A204.1 (cell line): Measurements from ENCODE around the gene PSD4.

Experiments used
- FAIRE-seq: peaks from 2 replicates; lab custom pipeline; 2012; peaks lifted over from hg19 to GRCh38; lab: Jason Lieb, UNC

The PSD4 gene

DNA sequence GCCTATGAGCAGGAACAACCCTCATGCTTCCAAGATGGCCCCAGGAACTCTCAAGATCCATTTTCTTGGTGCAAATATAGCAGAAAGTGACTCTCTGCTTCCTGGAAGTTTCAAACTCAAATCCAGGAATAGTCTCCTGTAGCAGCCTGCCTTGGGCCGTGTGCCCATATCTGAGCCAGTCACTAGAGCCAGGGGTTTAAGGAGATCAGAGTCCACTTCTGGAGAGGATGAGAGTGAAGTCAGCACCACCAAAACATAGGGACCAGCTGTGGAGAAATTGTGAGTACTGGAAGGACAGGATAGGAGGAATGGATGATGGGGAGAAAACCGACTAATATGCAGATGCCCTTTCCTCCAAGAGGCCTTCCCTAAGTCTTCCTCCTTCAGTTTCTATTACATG lies 33.2 kb downstream of the PSD4 start:
- FAIRE-seq = no peak

GRCh38 chr2:113208396-113208795 lies 34.6 kb downstream of the PSD4 start:
- no peak for FAIRE-seq

DNA sequence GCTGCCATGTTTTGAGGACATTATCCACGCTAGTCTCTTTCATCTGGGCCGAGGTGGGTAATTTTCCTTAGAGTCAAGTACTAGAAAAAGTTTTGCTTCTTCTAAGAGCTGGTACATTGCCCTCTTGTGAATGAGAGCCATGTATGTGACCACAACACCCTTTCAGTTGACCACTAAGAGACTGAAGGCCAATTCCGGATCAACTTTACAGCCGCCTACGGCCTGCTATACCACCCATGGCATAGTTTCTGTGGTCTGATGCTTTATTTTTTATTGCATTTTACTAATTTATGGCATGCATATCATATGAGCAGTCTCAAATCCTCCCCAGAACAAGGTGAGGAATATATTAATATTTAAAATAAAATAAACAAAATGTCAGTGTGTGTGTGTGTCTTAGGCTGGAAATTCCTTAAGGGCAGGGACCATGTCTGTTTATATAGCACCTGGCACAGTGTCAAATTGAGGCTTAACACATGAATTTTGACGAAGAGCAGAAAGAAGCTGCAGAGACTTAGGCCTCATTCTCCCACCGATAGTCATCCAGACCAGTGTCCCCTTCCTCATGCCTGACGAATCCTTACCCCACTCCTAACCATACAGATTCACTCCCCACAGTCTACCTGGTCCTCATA lies 35.4 kb downstream of the PSD4 start:
- FAIRE-seq = no peak

GRCh38 chr2:113209646-113210171 lies 35.9 kb downstream of the PSD4 start:
- FAIRE-seq = no peak

DNA sequence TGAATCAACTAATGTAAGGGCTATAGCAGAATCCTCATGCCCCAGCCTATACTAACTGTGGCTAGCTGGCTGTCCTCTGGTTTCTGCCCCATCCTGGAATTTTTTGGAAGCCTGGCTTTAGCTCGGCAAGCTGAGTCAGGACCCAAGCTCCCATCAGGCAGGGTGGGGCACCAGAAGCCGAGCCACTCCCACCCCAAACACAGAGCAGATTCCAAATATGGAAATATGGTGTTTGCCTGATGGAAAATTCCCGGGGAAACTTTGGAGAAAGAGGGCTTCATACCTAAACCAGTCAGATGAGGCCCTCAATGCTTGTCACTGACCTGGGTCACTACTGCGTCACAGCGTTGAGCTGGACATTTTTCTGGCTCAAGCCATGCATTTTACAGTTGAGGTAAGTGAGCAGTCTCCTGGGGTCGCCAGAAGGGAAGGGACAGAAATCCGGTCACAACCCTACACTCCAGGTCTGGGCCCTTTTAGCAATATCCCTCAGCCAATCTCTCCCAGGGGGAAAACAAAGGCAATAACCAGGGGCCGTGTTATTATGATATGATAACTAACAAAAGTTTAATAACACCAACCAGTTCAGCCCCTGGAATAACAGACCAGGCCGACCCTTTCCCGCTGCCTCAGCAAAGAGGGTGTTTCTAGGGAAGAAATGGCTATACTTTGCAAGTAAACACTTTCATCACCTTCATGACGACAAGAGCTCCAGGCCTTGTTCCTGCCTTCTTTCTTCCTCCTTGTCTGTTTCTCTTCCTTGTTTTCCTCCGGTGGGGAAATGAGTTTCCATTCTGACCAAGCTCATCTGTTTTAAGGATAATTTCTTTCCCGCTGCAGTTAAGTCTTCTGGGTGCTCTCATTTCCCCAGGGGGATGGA lies 37.7 kb downstream of the PSD4 start:
- FAIRE-seq = no peak

DNA sequence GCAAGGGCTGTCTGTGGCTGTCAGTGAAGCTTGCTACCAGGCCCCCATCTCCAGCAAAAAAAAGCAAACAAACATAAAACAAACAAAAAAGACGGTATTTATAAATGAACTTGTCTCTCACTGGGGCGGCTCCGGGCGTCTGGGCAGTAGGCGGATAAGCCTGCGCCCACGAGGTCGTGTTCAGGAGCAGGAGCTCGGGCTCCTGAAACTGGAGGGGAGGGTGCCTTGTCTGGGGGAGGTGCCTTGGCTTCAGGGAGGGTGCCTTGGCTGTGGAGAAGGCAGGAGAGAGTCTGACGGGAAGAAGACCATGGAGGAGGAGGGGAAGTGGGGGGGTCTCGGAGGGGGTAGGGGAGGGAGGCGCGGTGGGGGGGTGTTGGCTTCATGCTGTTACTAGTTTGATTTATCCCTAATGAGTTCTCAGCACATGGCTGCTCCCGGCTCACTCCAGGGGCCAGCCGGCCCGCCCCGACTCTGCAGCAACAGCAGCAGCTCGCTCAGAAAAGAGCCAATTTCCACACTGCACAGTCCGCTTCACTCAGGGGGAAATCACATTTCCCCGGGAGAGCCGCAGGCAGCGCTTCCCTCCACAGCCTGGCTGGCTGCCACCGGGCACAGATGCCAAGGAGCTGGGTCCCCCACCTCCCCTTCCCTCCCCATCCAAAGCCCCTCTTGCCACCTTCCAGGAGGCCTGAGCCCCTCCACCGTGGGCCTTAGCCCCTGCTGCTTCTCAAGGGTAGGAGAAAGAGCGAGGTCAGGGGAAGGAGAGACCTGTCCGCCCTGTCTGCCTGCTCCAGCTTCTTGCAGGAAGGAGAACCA lies 38.7 kb downstream of the PSD4 start:
- FAIRE-seq = no peak

- no peak for FAIRE-seq
Observed at GRCh38 chr2:113213061-113213930, 39.5 kb downstream of the PSD4 start.

DNA sequence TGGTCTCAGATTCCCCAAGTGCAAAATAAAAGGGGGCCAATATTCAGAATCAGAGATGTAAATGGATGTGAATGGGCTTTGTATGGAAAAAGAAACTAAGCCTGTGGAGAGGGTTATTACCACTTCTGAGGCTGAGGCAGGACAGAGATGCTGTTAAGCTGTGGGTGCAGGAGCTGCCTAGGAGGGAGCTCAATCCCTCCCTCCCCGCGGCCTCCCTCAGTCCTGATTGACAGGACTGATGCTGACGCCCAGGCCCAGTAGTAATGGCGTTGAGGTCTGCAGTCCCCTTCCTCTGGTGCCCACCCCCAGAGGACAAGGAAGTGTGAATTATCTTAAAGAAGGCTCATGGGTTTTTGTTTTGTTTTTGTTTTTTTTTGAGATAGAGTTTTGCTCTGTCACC lies 40.4 kb downstream of the PSD4 start:
- no peak for FAIRE-seq

DNA sequence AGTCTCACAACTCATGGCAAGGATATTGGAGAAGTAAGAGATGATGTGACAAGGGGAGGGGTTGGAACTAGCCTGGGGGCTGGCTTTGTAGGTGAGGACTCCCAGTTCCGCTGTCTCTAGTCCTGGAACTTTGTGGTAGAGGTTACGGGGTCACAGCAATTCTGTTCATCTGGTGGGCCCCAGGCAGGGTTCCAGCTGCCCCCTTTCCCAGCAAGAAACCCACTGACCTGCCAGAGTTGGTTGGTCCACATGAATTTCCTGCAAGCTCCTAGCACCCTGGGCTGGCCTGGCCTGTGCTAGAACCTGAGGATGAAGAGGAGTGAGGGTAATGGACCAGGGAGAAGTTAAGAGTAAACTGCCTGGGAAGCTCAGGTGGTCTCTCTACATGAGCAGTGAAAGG lies 41.3 kb downstream of the PSD4 start:
- FAIRE-seq = no peak

GRCh38 chr2:113216321-113216720 lies 42.5 kb downstream of the PSD4 start:
- no peak for FAIRE-seq

- no peak for FAIRE-seq
Observed at GRCh38 chr2:113216891-113217454, 43.2 kb downstream of the PSD4 start.

DNA sequence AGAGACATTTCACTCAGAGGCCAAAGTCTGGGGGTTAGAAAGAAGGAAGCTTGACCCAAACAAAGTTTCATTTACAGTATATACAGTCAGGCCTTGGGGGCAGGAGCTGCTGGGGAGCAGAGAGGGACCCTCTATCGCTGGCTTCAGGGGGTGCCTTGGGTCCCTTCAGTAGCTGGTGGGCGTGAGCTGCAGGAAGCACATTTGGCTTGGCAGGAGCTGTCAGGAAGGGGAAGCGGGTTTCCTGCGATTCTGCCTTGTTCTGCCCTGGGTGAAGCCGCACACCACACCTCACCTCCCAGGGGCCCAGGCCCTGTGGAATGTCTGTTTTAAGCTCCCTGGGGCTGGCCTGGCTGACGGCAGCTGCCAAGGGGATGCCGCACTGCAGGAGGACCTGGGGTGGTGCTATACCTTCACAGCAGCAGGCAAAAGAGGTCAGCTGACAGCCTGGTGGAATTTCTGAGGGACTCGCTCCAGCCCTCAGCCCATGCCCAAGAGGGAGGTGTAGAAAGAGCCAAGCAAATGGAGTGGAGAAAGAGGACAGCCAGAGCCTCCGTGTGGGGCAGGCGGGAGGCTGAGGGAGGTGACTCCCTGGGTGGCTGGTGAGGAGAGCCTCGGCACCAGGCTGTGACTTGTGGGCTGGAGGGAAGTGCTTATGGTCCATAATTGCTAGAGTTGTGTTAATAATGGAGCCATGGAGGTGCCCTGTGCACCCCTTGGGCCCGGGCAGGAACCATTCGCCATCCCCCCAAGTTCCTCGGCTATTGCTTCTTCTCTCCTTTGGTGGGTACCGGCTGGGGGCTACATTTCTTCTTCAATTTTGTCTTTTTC lies 43.9 kb downstream of the PSD4 start:
- FAIRE-seq = no peak

GRCh38 chr2:113218283-113219091 lies 44.7 kb downstream of the PSD4 start:
- FAIRE-seq = no peak

DNA sequence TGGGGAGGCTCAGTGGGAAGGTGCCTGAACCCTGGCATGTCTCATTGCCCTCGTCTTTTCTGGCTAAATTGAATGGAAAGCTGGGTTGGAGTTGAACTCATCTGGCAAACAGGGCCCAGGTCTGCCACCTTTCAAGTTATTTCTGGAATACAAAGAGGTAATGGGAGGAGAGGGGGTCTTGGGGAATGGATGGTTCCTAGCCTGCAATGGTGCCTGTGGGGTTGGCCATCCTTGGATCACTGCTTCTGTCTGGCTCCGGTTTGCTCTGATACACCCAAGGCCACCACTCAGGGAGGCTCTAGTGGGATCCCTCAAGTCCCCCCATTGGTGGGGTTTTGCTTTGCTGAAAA lies 45.3 kb downstream of the PSD4 start:
- FAIRE-seq = no peak

GRCh38 chr2:113219525-113219888 lies 45.7 kb downstream of the PSD4 start:
- FAIRE-seq = no peak

GRCh38 chr2:113219889-113220641 lies 46.3 kb downstream of the PSD4 start:
- no peak for FAIRE-seq

DNA sequence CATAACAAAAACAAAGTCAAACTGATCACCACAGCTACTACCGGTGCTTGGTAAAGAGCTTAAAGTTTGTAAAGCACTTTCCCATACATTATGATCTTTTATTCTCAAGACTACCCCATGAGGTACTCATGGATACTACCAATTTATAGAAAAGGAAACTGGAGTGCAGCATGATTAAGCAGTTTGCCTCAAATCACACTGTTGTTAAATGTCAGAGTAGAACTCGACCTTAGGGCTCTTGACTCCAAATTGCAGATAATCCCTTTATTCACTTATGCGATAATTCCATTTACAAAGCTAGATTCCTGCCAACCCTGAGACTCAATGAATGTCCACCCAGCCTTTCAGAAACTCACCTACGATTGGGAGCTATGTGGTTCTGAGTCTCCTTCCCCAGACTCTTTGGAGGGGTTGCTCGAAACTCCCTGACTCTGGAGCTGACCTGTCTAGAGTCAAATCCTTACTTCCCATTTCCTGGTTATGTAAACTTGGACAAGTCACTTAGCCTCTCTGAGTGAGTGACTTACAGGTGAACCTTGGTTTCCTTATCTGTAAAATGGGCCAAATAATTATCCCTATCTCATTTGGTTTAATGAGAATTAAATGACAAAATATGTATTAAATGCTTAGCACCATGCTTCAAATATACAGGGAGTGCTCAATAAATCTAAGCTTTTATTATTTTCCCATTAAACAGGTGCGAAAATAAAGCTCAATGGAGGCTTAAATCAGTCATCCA lies 47.4 kb downstream of the PSD4 start:
- no peak for FAIRE-seq

GRCh38 chr2:113221846-113222245 lies 48.1 kb downstream of the PSD4 start:
- no peak for FAIRE-seq
